Stomach (tissue), 9 donors: Measurements from ENCODE around the gene ASTN1. TPM values are rescaled to one million over a fixed set of nuclear protein-coding genes. Genes with fewer than 3 reads are reported as not detected.
A peak's percentile ranks its signal among the peaks of the same experiment; 100 is the strongest.

Experiments used
- DNase-seq, 2 donors: peaks; one replicate each; pipeline versions ENCODE4 v3.0.0 to v3.0.0-alpha.2; 2013 to 2019
- H3K27ac ChIP-seq, 5 donors: fragments of 200-600 bp in 4 of 5; sonication (generic) in 4 of 5; one replicate each; pipeline ENCODE4 v1.5.1; 2013 to 2019; ENCODE audit warnings: mild to moderate bottlenecking in 1 of 5, moderate library complexity in 1 of 5
- H3K27me3 ChIP-seq, 3 donors: fragments of 200-600 bp; sonication (generic); one replicate each; pipeline ENCODE4 v1.5.1; 2017 to 2019; ENCODE audit warnings: mixed run types in 1 of 3
- H3K36me3 ChIP-seq, 4 donors: fragments of 200-600 bp; sonication (generic); 1 replicate in 3 of 4; 2 replicates in 1 of 4; pipeline ENCODE4 v1.5.1; 2016 to 2019
- H3K4me1 ChIP-seq, 4 donors: fragments of 200-600 bp; sonication (generic); one replicate each; pipeline ENCODE4 v1.5.1; 2016 to 2019
- H3K4me3 ChIP-seq, 4 donors: fragments of 200-600 bp; sonication (generic) in 3 of 4; one replicate each; pipeline ENCODE4 v1.5.1; 2016 to 2019; ENCODE audit warnings: mild to moderate bottlenecking in 1 of 4
- H3K9me3 ChIP-seq, 4 donors: fragments of 200-600 bp; sonication (generic); one replicate each; pipeline ENCODE4 v1.5.1; 2016 to 2019
- CTCF ChIP-seq, 7 experiments: fragments of 450-650 bp in 4 of 7; fragments of 200-600 bp in 3 of 7; sonication (generic) in 3 of 7; IDR thresholded peaks; one replicate each; pipeline ENCODE4 v1.5.1; 2016 to 2019; ENCODE audit warnings: antibody characterized with exemption in 7 of 7, control low read depth in 2 of 7, mild to moderate bottlenecking in 1 of 7
- EP300 ChIP-seq: sonication (generic); formaldehyde crosslinking; IDR thresholded peaks from one replicate; pipeline ENCODE4 v1.6.1; 2017; ENCODE audit warnings: antibody characterized with exemption
- POLR2A ChIP-seq, 4 donors: fragments of 450-650 bp; IDR thresholded peaks; one replicate each; pipeline ENCODE4 v1.6.1; 2016; ENCODE audit warnings: antibody characterized with exemption in 4 of 4, control low read depth in 2 of 4, mild to moderate bottlenecking in 1 of 4, moderate library complexity in 1 of 4
- POLR2AphosphoS5 ChIP-seq, 3 donors: sonication (generic); formaldehyde crosslinking; IDR thresholded peaks; one replicate each; pipeline ENCODE4 v1.6.1; 2016; ENCODE audit warnings: antibody characterized with exemption in 3 of 3
- WGBS, 5 donors: extraction: QIAGEN DNeasy Blood & Tissue Kit in 3 of 5; methylation state at CpG; one replicate each; pipeline versions ENCODE4 v1.1.5 to v1.1.7; 2013 to 2018; 5-methylcytosine and 5-hydroxymethylcytosine counted together
- intact Hi-C: fragments of 100-400 bp; cut with DNase I; formaldehyde crosslinking; loops from one replicate; pipeline ENCODE4 v1.15.1; 2023; ENCODE audit warnings: low total_unique reads
- polyA plus RNA-seq, 3 donors: library from polyadenylated mRNA; stranded (reverse); fragments of 200-250 nt; gene quantifications; one replicate each; pipeline ENCODE4 v1.2.3, GENCODE V29; 2013
- total RNA-seq, 5 donors: library from RNA; depleted of rRNA; stranded (reverse); fragments of >200 nt; gene quantifications; one replicate each; pipeline versions ENCODE4 v1.1.0 to v1.2.3, GENCODE V29; 2014 to 2016
- donor health status: healthy with polysubstance abuse.
- donor health status: Bipolar disorder and iron deficiency.
- donor health status: healthy.

The ASTN1 gene
- total and polyA plus RNA-seq, 8 donors = 0.13 to 2.4 (median 0.51) TPM; not detected in 4

GRCh38 chr1:176843352-176844297 lies 320.9 kb downstream of the ASTN1 start:
- H3K27me3 ChIP-seq = no peaks in the 10 kb centered on the region
- no peak for TF ChIP-seq POLR2A (IDR thresholded peaks at IDR 0.05)
- TF ChIP-seq CTCF (IDR thresholded peaks at IDR 0.05) = peak in 5 of 7 experiments; percentile 21 to 70 (median 32)
- no peaks in the 10 kb centered on the region for H3K9me3 ChIP-seq
- no peaks in the 10 kb centered on the region for H3K36me3 ChIP-seq
- peak in 1 of 2 donors; percentile 84 for DNase-seq
- H3K27ac ChIP-seq = no peak overlapping the region
- no peak overlapping the region for H3K4me3 ChIP-seq
- 18 to 29% (median 19%) methylated on average over 4 of the region's 4 CpGs for WGBS, 5 donors
- intact Hi-C loops = loop anchor here (5.0 to 10.0 kb wide), 2 partner anchors 286 to 469 kb away; no protein-coding TSS in a partner anchor
- H3K4me1 ChIP-seq = peaks cover 0 to 16% (median 3%) of the 10 kb centered on the region in 4 donors

DNA sequence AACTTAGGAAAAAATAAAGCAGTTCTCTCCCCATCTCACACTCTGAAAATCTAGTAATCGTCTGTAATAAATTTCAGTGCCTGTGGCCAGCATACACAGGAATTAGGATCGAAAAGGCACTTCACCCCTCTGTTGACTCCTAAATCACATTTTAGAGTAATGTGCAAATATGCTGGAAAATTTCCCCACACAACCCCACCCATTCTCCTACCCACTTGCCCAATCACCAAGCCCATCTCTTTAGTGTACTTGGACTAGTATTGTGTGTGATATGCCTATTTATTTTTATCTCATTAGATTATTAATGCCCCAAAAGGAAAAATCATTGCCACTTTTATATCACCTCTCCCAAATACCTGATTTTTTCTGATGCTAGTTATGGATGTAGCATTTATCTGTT lies 323.3 kb downstream of the ASTN1 start:
- Histone ChIP-seq H3K27me3 (no peaks in the 10 kb centered on the region), H3K4me3 (no peak overlapping the region), H3K36me3 (no peaks in the 10 kb centered on the region), H3K27ac (no peak overlapping the region), H3K4me1 (peaks cover 0 to 16% (median 3%) of the 10 kb centered on the region in 4 donors), H3K9me3 (no peaks in the 10 kb centered on the region)
- WGBS, 5 donors = 60 to 80% (median 70%) methylated on average over 2 of the region's 2 CpGs
- TF ChIP-seq POLR2AphosphoS5 (IDR thresholded peaks at IDR 0.05) = no peak
- TF ChIP-seq EP300 = no peak
- TF ChIP-seq POLR2A (IDR thresholded peaks at IDR 0.05) = no peak
- TF ChIP-seq CTCF (IDR thresholded peaks at IDR 0.05) = no peak
- no peak for DNase-seq
- intact Hi-C loops = loop anchor here (5.0 to 10.0 kb wide), 2 partner anchors 284 to 466 kb away; no protein-coding TSS in a partner anchor

- H3K27ac ChIP-seq = no peak overlapping the region
- intact Hi-C loops = no loop called here
- H3K4me1 ChIP-seq = peaks cover 0 to 12% (median 3%) of the 10 kb centered on the region in 4 donors
- H3K9me3 ChIP-seq = no peaks in the 10 kb centered on the region
- no peak for DNase-seq
- TF ChIP-seq EP300 (no peak), CTCF (IDR thresholded peaks at IDR 0.05) (no peak), POLR2AphosphoS5 (IDR thresholded peaks at IDR 0.05) (no peak), POLR2A (IDR thresholded peaks at IDR 0.05) (no peak)
- WGBS, 5 donors = 90 to 96% (median 94%) methylated on average over 4 of the region's 4 CpGs
- no peaks in the 10 kb centered on the region for H3K27me3 ChIP-seq
- no peaks in the 10 kb centered on the region for H3K36me3 ChIP-seq
- H3K4me3 ChIP-seq = no peak overlapping the region
These were observed 325.3 kb downstream of the ASTN1 start for GRCh38 chr1:176839216-176839615.

DNA sequence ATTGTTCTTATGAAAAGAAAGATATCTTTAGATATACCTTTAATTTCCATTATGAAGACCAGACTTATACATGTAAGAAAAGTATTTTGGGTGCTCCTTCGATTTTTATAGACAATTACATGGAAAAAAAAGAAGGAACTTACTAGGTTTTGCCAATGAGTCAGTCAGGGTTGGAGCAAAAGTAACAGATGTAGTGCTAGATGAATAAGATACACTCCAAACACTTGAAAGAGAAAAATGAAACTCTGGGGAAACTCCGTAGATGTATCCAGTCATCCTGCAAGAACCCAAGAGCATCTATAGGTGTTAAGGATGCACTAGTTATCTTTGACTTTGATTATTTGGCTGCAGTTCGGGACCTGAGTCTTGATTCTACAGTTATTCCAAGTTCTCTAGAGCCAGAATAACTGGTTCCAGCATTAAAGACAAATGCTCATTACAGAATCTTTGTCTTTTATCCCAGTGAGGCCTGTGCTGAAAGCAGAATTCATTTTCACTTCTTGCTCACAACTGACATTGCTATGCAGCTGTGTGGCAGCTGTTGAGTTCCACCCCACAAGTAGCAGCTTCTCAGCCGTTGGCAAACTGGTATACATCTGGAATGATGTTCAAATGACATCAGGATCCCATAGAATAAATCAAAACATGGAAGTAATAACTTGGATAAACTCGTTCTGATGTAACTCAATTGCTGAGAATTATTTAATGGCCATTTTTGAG lies 326.1 kb downstream of the ASTN1 start:
- intact Hi-C loops = no loop called here
- H3K36me3 ChIP-seq = no peaks in the 10 kb centered on the region

More for the DNA sequence above, 326.1 kb downstream of the ASTN1 start:
- H3K27me3 ChIP-seq = no peaks in the 10 kb centered on the region
- H3K27ac ChIP-seq = no peak overlapping the region
- DNase-seq = no peak
- H3K4me3 ChIP-seq = no peak overlapping the region
- no peaks in the 10 kb centered on the region for H3K9me3 ChIP-seq
- WGBS, 5 donors = 49 to 68% (median 64%) methylated on average over 5 of the region's 5 CpGs
- no peak for TF ChIP-seq CTCF (IDR thresholded peaks at IDR 0.05)
- TF ChIP-seq EP300 = no peak
- no peak for TF ChIP-seq POLR2AphosphoS5 (IDR thresholded peaks at IDR 0.05)
- TF ChIP-seq POLR2A (IDR thresholded peaks at IDR 0.05) = no peak
- peaks cover 0 to 4% (median 2%) of the 10 kb centered on the region in 4 donors for H3K4me1 ChIP-seq
